Thyroid gland (tissue), 4 donors: ENCODE results near the gene SSPN. TPM values are rescaled to one million over a fixed set of nuclear protein-coding genes. Genes with fewer than 3 reads are reported as not detected.

Source experiments
- DNase-seq, 2 donors: peaks; one replicate each; pipeline ENCODE4 v3.0.0-alpha.2; 2019
- H3K27ac ChIP-seq, 3 donors: fragments of 200-600 bp; sonication (generic); 1 replicate in 2 of 3; 2 replicates in 1 of 3; pipeline ENCODE4 v1.5.1; 2016 to 2019; ENCODE audit warnings: mild to moderate bottlenecking in 1 of 3, moderate library complexity in 1 of 3
- H3K27me3 ChIP-seq: fragments of 200-600 bp; sonication (generic); one replicate; pipeline ENCODE4 v1.5.1; 2019
- H3K36me3 ChIP-seq, 2 donors: fragments of 200-600 bp; sonication (generic); one replicate each; pipeline ENCODE4 v1.5.1; 2016 to 2019
- H3K4me1 ChIP-seq, 2 donors: fragments of 200-600 bp; sonication (generic); one replicate each; pipeline ENCODE4 v1.5.1; 2017 to 2019
- H3K4me3 ChIP-seq, 3 donors: fragments of 200-600 bp; sonication (generic); replicated peaks in 1 of 3; 1 replicate in 2 of 3; 2 replicates in 1 of 3; pipeline ENCODE4 v1.5.1; 2016; ENCODE audit warnings: mild to moderate bottlenecking in 1 of 3
- H3K9me3 ChIP-seq: fragments of 200-600 bp; sonication (generic); one replicate; pipeline ENCODE4 v1.5.1; 2017
- CTCF ChIP-seq, 6 experiments: fragments of 200-600 bp in 3 of 6; fragments of 450-650 bp in 3 of 6; sonication (generic) in 3 of 6; IDR thresholded peaks; one replicate each; pipeline ENCODE4 v1.5.1; 2016 to 2019; ENCODE audit warnings: antibody characterized with exemption in 6 of 6, mild to moderate bottlenecking in 2 of 6, inconsistent platforms in 1 of 6, moderate library complexity in 1 of 6
- POLR2A ChIP-seq, 2 donors: fragments of 450-650 bp; IDR thresholded peaks; one replicate each; pipeline ENCODE4 v1.6.1; 2017; ENCODE audit warnings: antibody characterized with exemption in 2 of 2, mild to moderate bottlenecking in 2 of 2, moderate library complexity in 1 of 2
- WGBS, 2 donors: methylation state at CpG; one replicate each; pipeline ENCODE4 v1.1.5; 2017; 5-methylcytosine and 5-hydroxymethylcytosine counted together
- intact Hi-C: fragments of 100-400 bp; cut with DNase I; formaldehyde crosslinking; loops from one replicate; pipeline ENCODE4 v1.15.1; 2023
- total RNA-seq, 4 donors: library from RNA; depleted of rRNA; stranded (reverse); fragments of >200 nt; gene quantifications; one replicate each; pipeline ENCODE4 v1.2.3, GENCODE V29; 2016

SSPN gene
- total RNA-seq, 4 donors from 2014 or later: 20.1 to 25.0 (median 22.2) TPM

- TF ChIP-seq CTCF (IDR thresholded peaks at IDR 0.05) (no peak), POLR2A (IDR thresholded peaks at IDR 0.05) (no peak)
- intact Hi-C loops: no loop called here
- Histone ChIP-seq H3K9me3 (no peaks in the 10 kb centered on the region), H3K27ac (no peak overlapping the region), H3K4me1 (no peaks in the 10 kb centered on the region), H3K4me3 (no peak overlapping the region), H3K27me3 (no peaks in the 10 kb centered on the region), H3K36me3 (no peaks in the 10 kb centered on the region)
- WGBS, 2 donors: 96 to 97% methylated on average over 1 of the region's 1 CpG
- no peak for DNase-seq
These were observed 16.0 kb downstream of the SSPN start for GRCh38 chr12:26211331-26211730.

- intact Hi-C loops: no loop called here
- Histone ChIP-seq H3K4me1 (no peaks in the 10 kb centered on the region), H3K27ac (no peak overlapping the region), H3K36me3 (no peaks in the 10 kb centered on the region), H3K9me3 (no peaks in the 10 kb centered on the region), H3K27me3 (no peaks in the 10 kb centered on the region), H3K4me3 (no peak overlapping the region)
- 81 to 83% methylated on average over 5 of the region's 5 CpGs for WGBS, 2 donors
- TF ChIP-seq POLR2A (IDR thresholded peaks at IDR 0.05) (no peak), CTCF (IDR thresholded peaks at IDR 0.05) (no peak)
- no peak for DNase-seq
These were observed 17.0 kb downstream of the SSPN start for GRCh38 chr12:26212396-26212795.

- 98 to 99% methylated on average over 2 of the region's 2 CpGs for WGBS, 2 donors
- intact Hi-C loops: no loop called here
- H3K27me3 ChIP-seq: no peaks in the 10 kb centered on the region
- DNase-seq: no peak
- H3K36me3 ChIP-seq: no peaks in the 10 kb centered on the region
- H3K4me3 ChIP-seq: no peak overlapping the region
- H3K27ac ChIP-seq: no peak overlapping the region
- no peaks in the 10 kb centered on the region for H3K9me3 ChIP-seq
- no peaks in the 10 kb centered on the region for H3K4me1 ChIP-seq
- TF ChIP-seq POLR2A (IDR thresholded peaks at IDR 0.05) (no peak), CTCF (IDR thresholded peaks at IDR 0.05) (no peak)
These were observed 17.6 kb downstream of the SSPN start for GRCh38 chr12:26212988-26213387.

- WGBS, 2 donors: 80 to 90% methylated on average over 2 of the region's 2 CpGs
These were observed 18.7 kb downstream of the SSPN start for GRCh38 chr12:26214121-26214520.

GRCh38 chr12:26219736-26220135 is 24.4 kb downstream of the SSPN start:
- Histone ChIP-seq H3K9me3 (no peaks in the 10 kb centered on the region), H3K36me3 (no peaks in the 10 kb centered on the region), H3K27me3 (no peaks in the 10 kb centered on the region), H3K4me3 (no peak overlapping the region), H3K4me1 (no peaks in the 10 kb centered on the region), H3K27ac (no peak overlapping the region)
- DNase-seq: no peak
- 94 to 95% methylated on average over 6 of the region's 6 CpGs for WGBS, 2 donors
- no peak for TF ChIP-seq POLR2A (IDR thresholded peaks at IDR 0.05)
- TF ChIP-seq CTCF (IDR thresholded peaks at IDR 0.05): no peak
- intact Hi-C loops: no loop called here

More at GRCh38 chr12:26214121-26214520, 18.7 kb downstream of the SSPN start:
- TF ChIP-seq POLR2A (IDR thresholded peaks at IDR 0.05) (no peak), CTCF (IDR thresholded peaks at IDR 0.05) (no peak)
- no peaks in the 10 kb centered on the region for H3K27me3 ChIP-seq
- no peak overlapping the region for H3K27ac ChIP-seq
- intact Hi-C loops: no loop called here
- no peaks in the 10 kb centered on the region for H3K4me1 ChIP-seq
- no peak for DNase-seq
- no peaks in the 10 kb centered on the region for H3K9me3 ChIP-seq
- no peak overlapping the region for H3K4me3 ChIP-seq
- no peaks in the 10 kb centered on the region for H3K36me3 ChIP-seq
